ENCODE results near the gene C16orf95.

GRCh38 chr16:87338155-87338765 lies 21.1 kb upstream of the C16orf95 start:
- TF ChIP-seq, protein P1, sequence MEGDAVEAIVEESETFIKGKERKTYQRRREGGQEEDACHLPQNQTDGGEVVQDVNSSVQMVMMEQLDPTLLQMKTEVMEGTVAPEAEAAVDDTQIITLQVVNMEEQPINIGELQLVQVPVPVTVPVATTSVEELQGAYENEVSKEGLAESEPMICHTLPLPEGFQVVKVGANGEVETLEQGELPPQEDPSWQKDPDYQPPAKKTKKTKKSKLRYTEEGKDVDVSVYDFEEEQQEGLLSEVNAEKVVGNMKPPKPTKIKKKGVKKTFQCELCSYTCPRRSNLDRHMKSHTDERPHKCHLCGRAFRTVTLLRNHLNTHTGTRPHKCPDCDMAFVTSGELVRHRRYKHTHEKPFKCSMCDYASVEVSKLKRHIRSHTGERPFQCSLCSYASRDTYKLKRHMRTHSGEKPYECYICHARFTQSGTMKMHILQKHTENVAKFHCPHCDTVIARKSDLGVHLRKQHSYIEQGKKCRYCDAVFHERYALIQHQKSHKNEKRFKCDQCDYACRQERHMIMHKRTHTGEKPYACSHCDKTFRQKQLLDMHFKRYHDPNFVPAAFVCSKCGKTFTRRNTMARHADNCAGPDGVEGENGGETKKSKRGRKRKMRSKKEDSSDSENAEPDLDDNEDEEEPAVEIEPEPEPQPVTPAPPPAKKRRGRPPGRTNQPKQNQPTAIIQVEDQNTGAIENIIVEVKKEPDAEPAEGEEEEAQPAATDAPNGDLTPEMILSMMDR (IDR thresholded peaks at IDR 0.05), result no peak
- TF ChIP-seq TCF7L2 (IDR thresholded peaks at IDR 0.05; ENCODE audit: low read depth, low read length), result no peak
- TF ChIP-seq, protein P2, sequence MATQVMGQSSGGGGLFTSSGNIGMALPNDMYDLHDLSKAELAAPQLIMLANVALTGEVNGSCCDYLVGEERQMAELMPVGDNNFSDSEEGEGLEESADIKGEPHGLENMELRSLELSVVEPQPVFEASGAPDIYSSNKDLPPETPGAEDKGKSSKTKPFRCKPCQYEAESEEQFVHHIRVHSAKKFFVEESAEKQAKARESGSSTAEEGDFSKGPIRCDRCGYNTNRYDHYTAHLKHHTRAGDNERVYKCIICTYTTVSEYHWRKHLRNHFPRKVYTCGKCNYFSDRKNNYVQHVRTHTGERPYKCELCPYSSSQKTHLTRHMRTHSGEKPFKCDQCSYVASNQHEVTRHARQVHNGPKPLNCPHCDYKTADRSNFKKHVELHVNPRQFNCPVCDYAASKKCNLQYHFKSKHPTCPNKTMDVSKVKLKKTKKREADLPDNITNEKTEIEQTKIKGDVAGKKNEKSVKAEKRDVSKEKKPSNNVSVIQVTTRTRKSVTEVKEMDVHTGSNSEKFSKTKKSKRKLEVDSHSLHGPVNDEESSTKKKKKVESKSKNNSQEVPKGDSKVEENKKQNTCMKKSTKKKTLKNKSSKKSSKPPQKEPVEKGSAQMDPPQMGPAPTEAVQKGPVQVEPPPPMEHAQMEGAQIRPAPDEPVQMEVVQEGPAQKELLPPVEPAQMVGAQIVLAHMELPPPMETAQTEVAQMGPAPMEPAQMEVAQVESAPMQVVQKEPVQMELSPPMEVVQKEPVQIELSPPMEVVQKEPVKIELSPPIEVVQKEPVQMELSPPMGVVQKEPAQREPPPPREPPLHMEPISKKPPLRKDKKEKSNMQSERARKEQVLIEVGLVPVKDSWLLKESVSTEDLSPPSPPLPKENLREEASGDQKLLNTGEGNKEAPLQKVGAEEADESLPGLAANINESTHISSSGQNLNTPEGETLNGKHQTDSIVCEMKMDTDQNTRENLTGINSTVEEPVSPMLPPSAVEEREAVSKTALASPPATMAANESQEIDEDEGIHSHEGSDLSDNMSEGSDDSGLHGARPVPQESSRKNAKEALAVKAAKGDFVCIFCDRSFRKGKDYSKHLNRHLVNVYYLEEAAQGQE (IDR thresholded peaks at IDR 0.05; ENCODE audit: insufficient read depth in 1 of 2, low read depth in 2 of 2, low read length in 1 of 2), result no peak
- TF ChIP-seq POLR2AphosphoS5 (IDR thresholded peaks at IDR 0.05; ENCODE audit: low read depth, low read length), result no peak
- TF ChIP-seq SIN3A (IDR thresholded peaks at IDR 0.05; ENCODE audit: borderline replicate concordance, insufficient read depth, low read depth, low read length), result no peak
